ENCODE results near the gene PPP1CC.
"Not testable (repeated sequence)": the region's sequence is repeated elsewhere in the genome, so short reads cannot be mapped to it uniquely, and the experiment has no call there.

PPP1CC gene

GRCh38 chr12:110750784-110751461, 8.2 kb upstream of the PPP1CC start:
- DNase-seq: no peak

GRCh38 chr12:110746550-110746949, 3.9 kb upstream of the PPP1CC start:
- DNase-seq: no peak

DNA sequence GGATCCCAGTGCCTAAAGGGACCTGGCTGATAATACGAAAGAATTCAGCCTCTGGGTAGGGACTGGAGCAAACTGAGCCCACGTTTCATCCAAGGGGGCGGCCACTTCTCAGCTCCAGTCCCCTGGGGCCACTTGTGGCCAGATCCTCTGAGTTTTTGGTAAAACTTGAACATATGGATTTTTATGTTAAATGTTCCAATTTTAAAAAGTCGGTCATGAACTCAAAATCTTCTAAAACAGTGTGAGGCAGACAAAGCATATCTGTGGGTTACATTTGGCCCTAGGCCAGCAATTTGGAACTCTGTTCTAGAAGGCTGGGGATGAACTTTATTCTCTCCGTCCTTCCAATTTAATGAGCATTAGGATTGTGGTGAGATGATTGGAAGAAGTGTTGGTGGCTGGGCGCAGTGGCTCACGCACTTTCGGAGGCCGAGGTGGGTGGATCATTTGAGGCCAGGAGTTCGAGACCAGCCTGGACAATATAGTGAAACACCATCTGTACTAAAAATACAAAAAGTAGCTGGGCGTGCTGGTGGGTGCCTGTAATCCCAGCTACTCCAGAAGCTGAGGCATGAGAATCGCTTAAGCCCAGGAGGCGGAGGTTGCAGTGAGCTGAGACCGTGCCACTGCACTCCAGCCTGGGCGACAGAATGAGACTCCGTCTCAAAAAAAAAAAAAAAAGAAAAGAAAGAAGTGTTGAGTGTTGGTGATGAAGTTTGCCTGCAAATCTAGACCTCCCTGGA, 3.0 kb upstream of the PPP1CC start:
- no peak for DNase-seq

DNA sequence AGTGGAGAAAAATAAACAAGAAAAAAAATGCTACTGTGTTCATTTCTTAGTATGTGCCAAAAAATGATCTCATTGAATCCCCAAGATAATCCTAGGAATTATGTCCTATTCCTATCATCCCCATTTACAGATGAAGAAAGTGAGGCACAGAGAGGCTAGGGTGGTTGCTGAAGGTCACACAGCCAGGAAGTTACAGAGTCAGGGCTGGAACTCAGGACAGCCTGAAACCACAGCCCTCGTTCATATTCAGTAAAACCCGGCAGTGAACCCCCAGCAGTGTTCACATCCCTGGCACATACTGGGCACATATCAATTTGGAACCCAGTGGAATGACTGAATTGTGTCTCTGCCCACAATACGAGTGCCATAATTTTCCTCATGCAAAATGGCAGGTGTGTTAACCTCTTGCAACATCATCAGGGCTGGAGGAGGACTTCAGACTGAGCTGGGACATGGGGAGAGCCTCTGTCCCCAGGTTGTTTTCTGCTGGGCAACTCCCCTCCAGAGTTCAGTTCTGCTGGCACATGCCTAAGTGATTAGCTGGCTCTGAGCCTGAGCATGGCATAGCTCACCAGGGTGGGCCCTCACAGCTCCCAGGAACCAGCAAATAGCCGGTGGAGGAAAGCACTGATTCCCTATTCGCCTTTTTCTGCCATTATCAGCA, 2.0 kb upstream of the PPP1CC start:
- no peak for DNase-seq

GRCh38 chr12:110744151-110744571, 1.5 kb upstream of the PPP1CC start:
- DNase-seq: no peak

DNA sequence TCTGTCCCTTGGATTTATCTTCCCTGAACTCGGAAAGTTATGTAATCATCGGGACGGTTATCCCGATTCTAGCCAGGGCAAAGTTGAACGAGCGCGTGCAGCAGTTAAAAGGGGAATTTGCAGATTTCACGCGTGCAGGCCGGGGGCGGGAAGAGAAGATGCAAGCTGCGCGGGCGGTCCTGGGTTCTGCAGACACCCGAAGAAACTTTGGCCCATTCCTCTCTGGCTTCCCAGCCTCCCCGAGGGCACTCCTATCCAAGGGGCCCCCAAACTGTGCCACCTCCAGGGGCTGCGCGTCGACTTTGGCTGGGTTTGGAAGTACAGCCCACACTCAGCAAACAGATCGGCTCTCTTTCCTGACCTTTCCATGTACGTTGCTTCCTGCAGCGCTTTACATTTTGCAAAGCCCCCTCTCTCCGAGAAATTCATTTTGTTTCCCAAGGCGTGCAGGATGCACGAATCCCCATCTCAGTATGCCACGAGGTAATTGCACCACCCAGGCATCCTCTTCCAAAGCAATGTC, 941 bp upstream of the PPP1CC start:
- no peak for DNase-seq

GRCh38 chr12:110742096-110742717, 484 bp downstream of the PPP1CC start:
- no peak for DNase-seq

GRCh38 chr12:110741341-110742095, 1.2 kb downstream of the PPP1CC start:
- DNase-seq: no peak

DNA sequence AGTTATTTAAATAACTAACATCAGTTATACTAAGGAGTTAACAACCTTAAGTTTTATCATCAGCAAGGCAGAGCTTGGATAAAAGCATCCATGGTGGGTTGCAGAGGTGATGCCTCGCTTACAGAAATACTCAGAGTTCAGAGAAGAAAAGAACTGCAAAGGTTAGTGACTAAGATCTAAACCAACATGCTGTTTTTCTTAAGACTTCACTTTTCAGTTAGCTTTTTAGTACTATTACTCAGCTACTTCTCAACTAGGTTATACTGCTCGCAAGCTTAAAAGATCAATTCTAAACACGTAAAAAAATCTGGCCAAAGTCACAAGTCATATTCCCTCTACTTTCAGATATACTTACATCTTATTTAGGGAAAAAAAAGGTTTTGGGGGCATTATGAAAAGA, 2.8 kb downstream of the PPP1CC start:
- DNase-seq: no peak

- DNase-seq: no peak
These were observed 3.2 kb downstream of the PPP1CC start for GRCh38 chr12:110739488-110739887.

DNA sequence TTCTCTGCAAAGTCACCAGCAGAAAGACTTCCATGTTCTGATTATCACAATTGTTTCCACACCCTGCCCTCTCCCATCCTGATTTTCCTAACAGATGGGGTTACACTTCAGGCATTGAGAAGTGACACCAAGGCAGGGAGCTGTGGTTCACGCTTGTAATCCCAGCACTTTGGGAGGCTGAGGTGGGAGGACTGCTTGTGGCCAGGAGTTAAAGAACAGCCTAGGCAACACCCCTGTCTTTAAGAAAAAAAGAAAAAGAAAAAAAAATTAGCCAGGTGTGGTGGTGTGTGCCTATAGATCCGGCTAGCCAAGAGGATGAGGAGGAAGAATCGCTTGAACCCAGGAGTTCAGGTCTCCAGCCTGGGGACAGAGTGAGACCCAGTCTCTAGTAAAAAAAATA, 5.2 kb downstream of the PPP1CC start:
- no peak for DNase-seq

GRCh38 chr12:110737016-110737415, 5.7 kb downstream of the PPP1CC start:
- not testable (repeated sequence) for DNase-seq

GRCh38 chr12:110733900-110734299, 8.8 kb downstream of the PPP1CC start:
- DNase-seq: no peak

DNA sequence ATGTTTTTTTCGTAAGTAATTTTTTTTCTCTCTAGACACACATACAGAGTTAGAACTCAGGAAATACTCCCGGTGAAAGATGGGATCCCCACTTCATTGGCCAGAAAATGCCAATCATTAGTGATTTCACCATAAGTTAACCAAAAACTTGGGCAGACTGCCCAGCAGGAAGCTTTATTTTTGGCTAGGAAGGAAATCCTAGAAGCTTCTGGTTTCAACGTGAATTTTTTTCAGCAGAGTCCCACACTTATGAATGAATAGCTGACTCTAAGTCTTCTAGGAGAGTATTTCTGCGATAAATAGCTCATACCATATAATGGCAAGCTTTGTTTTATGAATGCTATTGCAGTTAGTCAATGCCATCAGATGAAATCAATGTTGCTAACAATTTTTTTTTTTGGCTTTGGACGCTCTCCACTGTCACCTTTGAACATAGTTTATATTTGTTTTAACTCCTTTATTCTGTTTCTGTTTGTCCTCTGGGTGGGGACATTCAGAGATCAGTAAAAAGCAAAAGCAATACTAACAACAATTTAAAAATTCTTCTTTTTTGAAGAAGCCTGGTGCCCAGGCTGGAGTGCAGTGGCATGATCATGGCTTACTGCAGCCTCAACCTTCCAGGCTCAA, 9.5 kb downstream of the PPP1CC start:
- DNase-seq: no peak

DNA sequence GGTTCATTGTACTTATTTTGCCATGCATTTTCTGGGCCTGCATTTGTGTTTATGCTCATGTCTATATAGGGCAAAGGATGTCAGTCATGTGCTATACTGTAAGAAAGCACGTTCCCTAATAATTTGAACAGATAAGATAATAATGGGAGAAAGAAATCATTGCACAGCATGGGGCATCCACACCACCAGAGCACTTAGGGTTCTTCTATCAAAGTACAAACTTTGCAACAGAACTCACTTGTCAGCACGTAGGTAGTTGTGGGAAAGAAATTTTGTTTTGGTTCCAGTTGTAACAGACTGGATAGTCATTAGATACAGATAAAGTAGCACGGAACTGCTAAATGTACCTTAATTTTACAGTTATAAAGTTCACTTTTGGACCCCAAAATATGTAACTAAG, 10.1 kb downstream of the PPP1CC start:
- no peak for DNase-seq

GRCh38 chr12:110731479-110731878, 11.2 kb downstream of the PPP1CC start:
- DNase-seq: no peak

DNA sequence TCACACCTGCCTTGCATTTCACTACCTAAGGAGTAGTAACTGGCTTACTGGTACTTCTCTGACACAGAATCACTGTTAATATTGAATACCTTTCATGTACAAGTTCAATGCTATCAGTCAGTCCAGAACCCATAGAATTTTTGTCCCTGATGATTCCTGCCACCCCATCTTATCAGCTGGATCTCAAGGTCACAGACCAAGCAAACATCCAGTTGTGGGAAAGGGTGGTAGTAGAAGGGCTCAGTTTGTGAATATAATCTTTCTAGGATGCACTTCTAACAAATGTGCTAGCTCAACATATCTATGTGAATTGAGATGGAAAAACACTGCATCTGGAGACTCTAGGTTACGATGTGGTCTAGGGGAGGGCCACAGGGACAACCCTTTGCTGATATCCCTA, 14.1 kb downstream of the PPP1CC start:
- no peak for DNase-seq

GRCh38 chr12:110726708-110727369, 15.9 kb downstream of the PPP1CC start:
- no peak for DNase-seq

DNA sequence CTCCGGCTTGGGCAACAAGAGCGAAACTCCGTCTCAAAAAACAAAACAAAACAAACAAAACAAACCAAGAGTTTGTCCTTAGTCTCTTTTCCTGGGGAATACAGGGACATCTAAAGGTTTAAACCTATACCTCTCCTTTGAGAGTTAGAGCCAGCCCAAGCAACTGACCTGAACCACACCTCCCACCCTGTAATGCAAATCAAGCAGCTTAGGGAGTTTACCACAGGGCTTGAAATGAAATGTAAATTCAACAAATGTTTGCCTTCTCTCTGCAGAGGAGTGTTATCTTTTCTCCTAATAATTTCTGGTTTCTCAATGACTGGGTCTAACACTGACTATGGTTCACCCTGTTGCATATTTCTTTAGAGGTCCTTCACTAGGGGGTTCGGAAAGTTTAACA, 16.7 kb downstream of the PPP1CC start:
- no peak for DNase-seq

DNA sequence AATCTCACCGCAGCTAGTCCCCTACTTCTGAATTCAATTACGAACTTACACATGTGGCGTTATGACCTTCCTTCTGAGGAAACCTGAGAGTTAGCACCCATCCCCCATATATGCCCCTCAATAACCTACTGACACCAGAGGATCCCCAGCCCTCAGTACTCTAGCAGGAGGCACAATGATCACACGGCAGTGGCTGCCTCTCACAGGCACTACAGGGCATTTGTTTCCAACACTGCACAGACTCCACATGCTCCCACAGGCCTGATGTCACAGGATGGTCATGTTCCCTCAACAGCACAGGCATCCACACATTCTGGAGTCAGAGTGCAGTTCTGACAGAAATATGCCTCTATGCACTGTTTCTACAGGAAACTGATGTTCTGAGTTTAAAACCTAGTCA, 17.4 kb downstream of the PPP1CC start:
- no peak for DNase-seq

DNA sequence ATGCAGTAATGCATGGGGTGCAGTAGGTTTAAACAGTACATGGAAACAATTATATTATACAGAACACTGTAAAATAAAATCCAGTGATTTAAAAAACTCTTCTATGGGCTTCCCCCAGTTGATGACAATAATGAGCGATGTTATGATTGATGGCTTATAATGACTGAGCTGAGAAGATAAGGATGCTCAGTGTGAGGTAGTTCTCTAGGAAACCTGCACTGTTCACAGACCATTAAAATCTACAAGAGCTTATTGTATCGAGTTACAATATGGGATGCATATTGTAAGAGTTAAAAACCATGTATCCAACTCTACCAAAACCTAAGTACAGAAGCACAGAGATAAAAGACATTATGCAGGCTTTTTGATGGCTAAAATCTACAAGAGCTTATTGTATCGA, 19.8 kb downstream of the PPP1CC start:
- not testable (repeated sequence) for DNase-seq

DNA sequence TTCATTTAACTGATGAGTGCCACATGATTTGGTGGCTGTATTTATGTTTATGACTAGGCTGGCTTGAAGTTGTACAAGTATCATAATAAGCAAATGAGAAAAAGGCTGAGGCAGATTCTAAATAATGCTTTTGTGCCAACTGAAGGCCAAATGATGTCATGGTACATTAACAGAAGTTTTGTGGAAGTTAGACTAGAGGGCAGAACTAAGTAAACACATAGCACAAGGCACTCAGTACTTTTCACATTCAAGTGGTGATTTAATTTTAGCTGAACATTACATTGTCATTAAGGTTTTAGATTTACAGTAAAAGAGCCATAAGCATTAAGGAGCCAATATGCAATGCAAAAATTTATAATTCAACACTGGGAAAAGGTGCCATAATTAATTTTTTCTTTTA, 21.1 kb downstream of the PPP1CC start:
- no peak for DNase-seq

Data from NCI-H748 treated with DMSO at 0.1 percent for 48 hours (cell line).